HG03354 (cell line): ENCODE measurements around the gene S100A13.
"Not testable (repeated sequence)": the region's sequence is repeated elsewhere in the genome, so short reads cannot be mapped to it uniquely, and the experiment has no call there.

ENCODE experiments used
- ATAC-seq: cut with Tn5 transposase; IDR thresholded peaks from one replicate; pipeline ENCODE4 v1.9.1; 2021; ENCODE audit warnings: mild to moderate bottlenecking; ENCODE audit not compliant: unreplicated experiment, poor library complexity, severe bottlenecking

The S100A13 gene

DNA sequence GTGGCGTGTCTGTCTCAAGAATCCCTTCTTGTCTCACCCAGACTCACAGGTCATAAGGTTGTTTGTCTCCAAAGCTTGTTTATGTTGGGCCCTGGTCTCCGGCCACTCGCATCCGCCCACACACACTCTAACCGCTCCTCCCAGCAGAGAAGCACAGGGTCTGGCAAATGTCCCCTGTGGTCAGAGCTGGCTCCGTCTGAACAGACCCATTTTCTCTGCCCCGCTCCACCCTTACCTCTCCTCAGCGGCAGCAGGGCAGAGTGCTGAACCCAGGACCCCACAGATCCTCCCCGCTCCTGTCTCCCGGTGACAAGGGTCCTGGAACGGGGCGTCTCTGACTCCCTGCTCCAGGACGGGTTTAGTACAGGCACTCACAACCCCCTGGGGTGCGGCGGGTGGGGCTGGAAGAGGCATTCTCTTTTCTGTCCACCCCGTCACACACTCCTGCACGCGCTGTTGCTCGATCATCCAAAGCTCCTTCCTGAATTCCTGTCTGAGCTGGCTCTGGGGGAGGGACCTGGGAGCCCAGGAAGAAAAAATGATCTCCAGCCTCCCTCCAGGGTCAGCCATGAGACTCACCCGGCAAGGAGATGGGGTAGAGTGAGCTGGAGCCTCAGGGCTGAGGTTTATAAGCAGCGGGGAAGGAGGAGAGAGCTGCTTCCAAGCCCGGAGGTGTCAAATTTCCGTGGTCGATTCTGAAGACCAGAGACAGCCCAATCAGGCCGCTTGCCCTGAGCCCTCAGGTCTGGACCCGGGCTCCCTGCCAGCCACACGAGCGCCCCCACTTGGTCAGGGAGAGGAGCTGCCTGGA is at the start of gene S100A13:
Gene S100A13, minus strand, starts transcription at position 602 of the 811 bp plus-strand sequence. CDS start 1,033 bp downstream, outside the sequence.
- no peak for ATAC-seq

DNA sequence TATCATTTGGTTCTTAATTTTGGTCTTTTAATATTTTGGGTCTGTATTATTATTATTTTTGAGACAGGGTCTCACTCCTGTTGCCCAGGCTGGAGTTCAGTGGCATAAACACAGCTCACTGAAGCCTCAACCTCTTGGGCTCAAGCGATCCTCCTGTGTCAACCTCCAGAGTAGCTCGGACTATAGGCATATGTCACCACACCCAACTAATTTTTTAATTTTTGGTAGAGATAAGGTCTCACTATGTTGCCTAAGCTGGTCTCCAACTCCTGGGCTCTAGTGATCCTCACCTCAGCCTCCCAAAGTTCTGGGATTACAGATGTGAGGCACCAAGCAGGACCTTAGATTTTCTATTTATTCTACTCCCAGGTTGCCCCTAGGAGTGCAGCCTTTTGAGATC is 46.2 kb upstream of the S100A13 start:
- ATAC-seq = no peak

DNA sequence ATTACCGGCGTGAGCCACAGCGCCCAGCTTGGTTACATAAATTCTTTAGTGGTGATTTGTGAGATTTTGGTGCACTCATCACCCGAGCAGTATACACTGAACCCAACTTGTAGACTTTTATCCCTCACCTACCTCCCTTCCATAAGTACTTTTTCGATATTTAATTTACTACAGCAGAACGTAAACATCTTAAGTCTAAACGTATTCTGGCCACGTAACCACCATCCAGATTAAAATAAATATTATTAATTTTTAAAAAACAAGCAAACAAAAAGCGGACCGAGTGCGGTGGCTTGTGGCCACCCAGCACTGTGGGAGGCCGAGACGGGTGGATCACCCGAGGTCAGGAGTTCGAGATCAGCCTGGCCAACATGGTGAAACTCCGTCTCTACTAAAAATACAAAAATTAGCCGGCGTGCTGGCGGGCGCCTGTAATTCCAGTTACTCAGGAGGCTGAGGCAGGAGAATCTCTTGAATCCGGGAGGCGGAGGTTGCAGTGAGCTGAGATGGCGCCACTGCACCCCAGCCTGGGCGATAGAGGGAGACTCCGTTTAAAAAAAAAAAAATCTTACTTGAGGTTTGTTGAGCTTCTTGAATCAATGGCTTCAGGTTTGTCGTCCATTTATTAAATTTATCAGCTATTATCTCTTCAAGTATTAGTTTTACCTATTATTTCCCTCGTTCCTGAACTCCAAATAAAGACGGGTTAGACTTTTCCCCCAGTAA is 44.5 kb upstream of the S100A13 start:
- ATAC-seq = peak; percentile 10

DNA sequence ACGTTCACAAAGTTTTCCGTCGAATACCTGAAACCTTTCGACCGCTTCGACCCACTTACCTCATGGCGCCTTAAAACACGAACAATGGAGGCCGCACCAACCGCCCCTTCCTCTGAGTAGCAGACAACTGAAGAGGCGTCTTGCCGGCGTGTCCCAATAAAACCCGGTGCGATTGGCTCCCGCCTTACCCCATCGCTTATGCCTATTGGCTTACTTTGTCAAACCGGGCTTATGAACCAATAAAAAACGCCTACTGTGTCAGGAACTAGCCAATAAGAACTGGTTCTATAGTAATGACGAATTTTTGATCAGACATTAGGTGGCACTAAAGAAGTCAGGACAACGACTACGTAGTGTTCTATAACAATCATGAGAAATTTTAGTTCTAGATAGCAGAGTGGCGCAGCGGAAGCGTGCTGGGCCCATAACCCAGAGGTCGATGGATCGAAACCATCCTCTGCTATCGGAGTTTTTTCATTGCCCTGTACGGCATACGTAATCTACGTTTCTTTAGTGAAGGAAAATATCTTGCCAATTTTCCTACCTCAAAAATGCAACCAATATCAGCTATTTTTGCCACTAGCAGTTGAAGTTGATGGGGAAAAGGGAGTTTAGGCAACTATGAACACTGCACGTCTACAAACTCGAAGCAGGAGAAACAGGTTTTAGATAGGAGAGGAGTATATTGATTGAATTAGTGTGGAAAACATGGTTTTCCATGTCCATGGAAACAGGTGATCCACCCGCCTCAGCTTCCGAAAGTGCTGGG is 43.7 kb upstream of the S100A13 start, which contains the start of gene ILF2:
Gene ILF2, minus strand, starts transcription at position 135 of the 769 bp plus-strand sequence. Its CDS starts 71 bp downstream, at position 64.
- peak; percentile 92 for ATAC-seq

DNA sequence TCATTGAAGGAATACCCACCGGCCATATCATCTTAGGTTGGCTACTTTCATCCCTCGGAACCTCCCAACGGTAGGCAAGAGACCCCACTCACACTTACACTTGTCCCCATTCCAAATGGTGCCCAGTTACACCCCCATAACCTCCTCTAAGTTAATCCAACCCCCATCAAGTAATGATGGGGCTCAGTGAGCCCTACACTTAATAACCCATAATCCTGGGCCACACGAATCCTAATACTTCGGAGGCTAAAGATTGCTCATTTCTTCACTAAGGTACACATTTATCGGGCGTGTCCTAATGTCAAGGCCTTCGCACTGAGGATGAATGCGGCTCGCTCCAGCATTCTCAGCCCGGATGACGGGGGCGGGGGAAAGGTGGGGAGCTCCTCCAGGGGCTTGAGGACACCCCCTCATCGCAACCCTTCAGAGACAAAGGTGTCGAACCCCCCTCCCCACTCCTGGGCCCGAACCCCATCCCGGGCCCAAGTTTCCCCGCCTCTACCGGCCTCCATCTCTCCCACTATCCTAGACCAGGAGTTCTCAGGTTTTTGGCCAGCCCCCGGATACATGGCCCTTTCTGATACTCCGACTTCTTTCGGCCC is 43.1 kb upstream of the S100A13 start:
- peak; percentile 1 for ATAC-seq

DNA sequence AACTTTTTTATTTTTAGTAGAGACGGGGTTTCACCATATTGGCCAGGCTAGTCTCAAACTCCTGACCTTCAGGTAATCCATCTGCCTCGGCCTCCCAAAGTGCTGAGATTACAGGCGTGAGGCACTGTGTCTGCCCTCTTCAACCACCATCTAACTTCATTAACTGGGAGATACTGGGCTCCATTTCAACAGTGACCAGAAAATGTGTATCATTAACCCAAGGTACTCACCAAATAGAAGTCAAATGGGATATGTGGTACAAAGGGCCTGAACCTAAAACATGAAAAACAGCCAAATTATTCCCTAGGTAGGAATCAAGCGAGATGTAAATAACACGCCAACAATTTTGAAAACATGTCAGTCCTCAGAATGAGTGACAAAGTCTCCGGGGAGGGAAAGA is 42.3 kb upstream of the S100A13 start:
- ATAC-seq = no peak

DNA sequence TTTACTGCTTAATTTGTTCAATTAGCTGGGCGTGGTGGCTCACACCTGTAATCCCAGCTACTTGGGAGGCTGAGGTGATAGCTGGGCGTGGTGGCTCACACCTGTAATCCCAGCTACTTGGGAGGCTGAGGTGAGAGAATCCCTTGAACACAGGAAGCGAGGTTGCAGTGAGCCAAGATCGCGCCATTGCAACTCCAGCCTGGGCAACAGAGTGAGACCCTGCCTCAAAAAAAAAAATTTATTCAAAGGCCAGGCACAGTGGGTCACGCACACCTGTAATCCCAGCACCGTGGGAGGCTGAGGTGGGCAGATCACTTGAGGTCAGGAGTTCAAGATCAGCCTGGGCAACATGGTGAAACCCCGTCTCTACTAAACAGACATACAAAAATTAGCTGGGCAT is 41.4 kb upstream of the S100A13 start:
- ATAC-seq = not testable (repeated sequence)

DNA sequence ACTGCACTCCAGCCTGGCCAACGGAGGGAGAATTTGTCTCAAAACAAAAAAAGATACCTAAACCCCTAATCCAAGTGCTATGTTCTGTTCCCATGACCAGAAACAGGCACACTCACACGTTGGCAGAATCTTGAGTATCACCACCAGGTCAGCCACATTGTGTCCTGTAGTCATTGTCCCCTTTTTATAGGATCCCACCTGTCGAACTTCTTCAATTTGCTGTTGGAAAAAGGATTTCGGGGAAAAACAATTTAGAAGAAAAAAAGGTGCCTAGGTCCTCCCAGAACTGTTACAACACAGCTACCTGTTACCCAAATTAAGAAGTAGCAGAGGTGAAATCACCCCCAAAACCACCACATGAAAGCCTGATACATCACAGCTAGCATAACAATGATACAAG is 40.1 kb upstream of the S100A13 start:
- ATAC-seq = no peak

DNA sequence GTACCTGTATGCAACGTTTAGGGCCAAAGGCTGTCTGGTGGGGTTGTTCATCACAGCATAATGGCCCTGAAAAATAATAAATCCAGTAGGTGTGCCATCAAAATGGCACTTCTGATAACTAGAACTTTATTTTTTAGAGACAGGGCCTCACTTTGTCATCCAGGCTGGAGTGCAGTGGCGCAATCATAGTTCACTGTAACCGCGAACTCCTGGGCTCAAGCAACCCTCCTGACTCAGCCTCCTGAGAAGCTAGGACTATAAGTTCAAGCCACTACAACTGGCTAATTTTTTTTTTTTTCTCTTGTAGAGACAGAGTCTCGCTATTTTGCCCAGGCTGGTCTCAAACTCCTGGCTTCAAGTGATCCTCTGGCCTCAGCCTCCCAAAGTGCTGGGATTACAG is 35.9 kb upstream of the S100A13 start:
- no peak for ATAC-seq

DNA sequence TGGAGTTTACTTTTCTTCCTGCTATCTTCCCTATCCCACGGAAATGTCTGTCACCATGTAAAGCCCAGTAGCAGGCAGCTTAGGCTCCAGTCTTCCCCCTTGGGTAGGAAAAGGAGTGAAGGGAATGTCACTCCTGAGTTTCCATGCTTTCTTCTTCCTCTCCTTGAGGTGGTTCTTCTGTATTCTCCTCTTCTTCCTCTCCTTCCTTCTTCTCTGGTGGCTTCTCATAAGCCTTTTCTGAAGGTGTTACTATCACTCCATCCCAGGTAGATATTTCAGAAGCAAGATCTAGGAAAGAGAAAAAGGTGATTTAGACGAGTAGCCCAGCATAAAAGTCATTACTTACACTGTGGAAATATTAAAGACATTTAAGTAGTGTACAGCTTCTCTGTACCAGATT is 35.0 kb upstream of the S100A13 start:
- no peak for ATAC-seq

DNA sequence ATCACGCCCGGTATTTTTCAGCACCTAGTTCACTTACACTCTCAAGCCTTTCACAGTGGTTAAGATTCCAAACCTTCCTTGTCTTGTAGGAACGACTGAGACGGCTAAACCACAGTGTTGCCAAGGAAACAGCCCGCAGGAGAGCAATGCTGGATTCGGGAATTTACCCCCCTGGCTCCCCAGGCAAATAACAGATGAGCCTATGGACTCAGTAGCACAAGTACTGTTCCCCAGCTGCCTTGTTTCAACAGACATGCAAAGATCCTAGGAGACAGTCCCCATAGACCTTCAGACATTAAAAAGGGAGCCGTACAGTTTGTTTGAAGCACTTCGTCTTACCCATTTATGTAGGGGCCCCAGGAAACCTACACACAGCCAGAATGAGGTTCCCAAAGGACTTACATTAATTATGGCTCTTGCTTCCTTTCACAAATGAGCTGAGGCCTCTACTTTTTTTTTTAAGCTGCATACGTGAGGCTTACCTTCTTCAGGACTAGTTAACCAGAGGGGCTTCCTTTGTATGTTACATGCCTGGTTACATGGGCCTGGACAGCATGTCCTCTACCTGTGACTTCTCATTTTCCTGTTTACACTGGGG is 33.9 kb upstream of the S100A13 start:
- no peak for ATAC-seq

DNA sequence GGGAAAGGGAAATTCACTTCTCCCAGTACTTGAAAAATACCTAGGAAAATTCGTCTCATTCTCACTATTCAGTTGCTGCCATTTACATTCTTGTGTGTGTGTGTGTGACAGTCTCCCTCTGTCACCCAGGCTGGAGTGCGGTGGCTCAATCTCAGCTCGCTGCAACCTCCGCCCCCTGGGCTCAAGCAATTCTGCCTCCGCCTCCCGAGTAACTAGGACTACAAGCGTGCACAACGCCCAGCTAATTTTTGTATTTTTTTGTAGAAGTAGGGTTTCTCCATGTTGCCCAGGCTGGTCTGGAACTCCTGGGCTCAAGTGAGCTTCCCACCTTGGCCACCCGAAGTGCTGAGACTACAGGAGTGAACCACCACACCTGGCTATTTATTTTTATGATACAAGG is 32.4 kb upstream of the S100A13 start:
- no peak for ATAC-seq

DNA sequence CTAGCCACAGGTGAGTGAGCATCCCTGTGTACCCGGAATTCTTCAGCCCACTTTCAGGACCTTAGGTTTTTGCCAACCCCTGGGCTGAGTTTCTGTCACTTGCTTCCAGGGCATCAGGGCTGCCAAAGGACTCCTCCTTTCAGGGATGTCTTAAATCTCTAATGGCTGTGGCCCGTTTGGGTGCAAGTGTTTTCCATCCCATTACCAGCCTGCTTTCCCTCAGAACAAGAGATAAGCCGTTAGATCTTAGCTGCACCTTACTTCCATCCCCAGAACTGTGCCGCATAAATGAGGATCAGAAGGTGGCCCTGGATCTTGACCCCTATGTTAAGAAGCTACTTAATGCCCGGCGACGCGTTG is 31.9 kb upstream of the S100A13 start:
- no peak for ATAC-seq

DNA sequence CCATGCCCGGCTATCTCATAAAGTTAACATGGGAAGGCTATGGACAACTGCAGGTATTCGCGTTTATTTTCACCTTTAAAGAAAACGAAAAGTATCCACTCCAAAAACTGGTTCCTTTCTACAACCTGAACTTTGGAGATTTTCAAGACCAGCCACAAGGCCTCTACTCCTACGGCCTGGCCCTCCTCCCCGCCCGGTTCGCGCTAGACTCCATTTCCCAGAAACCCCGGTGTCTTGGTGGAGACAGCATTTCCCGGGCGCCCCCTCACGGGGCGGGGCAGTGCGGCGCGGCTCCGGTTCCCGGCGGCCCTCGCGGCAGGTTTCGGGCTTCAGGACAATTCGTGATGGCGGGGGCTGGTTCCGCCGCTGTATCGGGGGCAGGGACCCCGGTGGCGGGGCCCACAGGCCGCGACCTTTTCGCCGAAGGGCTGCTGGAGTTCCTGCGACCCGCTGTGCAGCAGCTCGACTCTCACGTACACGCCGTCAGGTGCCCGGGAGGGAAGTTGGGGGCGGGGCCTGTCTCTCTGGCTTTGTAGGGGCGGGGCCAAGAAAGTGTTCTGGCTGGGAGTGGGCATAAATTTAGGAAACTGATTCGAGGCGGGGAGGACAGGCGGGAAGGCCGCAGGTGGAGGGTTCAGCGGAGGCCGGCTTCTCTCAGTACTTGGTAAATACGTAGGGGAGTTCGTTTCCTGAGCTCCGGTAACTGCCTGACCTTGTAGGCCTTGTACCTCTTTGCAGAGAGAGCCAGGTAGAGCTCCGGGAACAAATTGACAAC is 31.3 kb upstream of the S100A13 start, which contains the start of gene SNAPIN:
Gene SNAPIN, plus strand, starts transcription at position 304 of the 775 bp plus-strand sequence. Its CDS starts 41 bp downstream, at position 345.
- peak; percentile 94 for ATAC-seq

DNA sequence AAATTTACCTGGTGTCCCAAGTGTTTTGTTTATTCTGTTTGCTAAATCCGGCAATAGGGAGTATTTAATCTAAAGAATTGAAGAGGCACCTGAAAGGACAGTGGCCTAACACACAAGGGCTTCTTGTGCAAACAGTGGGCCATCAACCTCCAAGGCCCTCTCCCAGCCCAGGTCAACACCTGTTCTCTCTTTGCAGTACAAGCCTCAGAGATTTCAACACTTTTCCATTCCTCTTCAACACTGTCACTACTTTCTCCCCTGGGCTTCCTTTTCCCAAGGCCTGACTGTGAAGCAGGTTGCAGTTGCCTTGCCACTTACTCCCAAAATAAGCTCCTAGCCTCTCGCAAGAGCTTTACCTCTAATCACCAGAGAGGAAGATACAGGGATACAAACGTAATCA is 28.0 kb upstream of the S100A13 start:
- ATAC-seq = no peak

DNA sequence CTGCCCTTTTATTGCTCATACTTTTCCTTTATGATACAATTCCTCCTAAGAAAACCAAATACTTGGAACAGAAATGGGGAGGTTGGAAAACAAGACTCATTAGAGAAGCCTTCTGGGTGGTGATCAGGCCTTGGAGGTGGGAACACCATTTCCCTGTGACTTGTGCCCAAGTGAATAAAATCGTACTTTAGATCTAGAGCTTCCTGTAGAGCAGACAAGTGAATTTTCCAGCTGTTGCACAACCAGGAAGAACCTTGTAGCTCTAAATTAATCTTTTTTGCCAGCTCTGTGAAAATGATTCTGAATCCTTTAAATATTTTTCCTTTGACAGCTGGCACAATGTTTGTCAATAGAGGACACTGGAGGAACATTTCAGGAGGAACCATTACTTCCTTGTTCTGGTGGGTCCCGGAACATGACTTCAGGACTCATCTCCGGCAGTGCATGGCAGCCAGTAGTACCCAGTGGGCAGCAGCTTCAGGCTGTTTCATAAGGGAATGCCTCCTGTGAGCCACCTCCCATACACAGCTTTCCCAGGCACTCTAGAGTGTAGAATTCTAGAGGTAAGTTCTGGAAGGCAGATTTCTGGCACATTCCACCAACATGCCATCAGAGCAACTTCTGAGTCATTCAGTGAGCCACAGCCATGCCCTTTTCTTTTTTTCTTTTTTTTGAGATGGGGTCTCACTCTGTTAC is 25.6 kb upstream of the S100A13 start:
- ATAC-seq = no peak

DNA sequence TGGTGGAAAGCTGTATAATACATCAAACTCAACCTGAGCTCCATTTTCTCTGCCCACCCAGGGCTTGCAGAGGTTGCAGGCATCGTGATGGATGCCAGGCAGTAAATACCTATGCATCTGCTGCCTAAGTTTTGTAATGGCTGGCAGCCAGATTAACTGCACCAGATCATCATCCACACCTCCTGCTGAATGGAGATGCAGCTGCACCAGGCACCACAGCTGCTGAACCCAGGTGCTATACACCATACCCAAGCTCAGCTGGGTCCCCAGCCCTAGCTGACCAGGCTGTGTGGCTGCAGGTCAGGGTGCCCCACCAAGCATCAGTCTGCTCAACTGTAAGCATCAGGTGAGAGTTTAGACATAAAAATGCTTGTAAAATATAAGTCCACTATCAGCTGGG is 24.5 kb upstream of the S100A13 start:
- ATAC-seq = no peak

DNA sequence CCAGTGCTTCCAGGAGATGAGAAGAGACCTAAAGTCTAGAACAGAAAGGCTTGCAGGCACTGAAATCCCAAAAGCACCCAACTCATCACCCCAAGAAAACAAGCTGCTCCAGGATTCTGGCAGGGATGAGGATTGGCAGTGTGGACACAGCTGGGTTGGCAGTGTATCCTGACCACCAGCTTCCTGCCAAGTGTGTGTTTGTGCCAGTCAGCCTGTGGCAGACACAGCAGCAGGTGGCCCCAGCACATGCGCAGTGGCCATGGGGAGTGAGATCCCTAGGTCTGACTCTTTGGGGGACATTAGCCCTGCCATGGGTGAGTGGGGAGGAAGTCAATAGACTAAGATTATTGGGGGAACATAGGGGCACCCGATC is 22.5 kb upstream of the S100A13 start:
- no peak for ATAC-seq
